HG02588 (cell line): Measurements from ENCODE around the gene STK40.
A peak's percentile ranks its signal among the peaks of the same experiment; 100 is the strongest.

Experiments
- ATAC-seq: cut with Tn5 transposase; IDR thresholded peaks from one replicate; pipeline ENCODE4 v1.9.1; 2021; ENCODE audit warnings: mild to moderate bottlenecking, moderate library complexity; ENCODE audit not compliant: unreplicated experiment

Gene STK40

GRCh38 chr1:36398370-36398977, 12.8 kb upstream of the STK40 start:
- no peak for ATAC-seq

- peak; percentile 71 for ATAC-seq
Observed at GRCh38 chr1:36397378-36398230, 11.9 kb upstream of the STK40 start, which contains the start of gene LSM10. Gene LSM10, minus strand, starts transcription at chr1:36397908. Its CDS starts 3,779 bp downstream, at chr1:36394129.

GRCh38 chr1:36397083-36397377, 11.3 kb upstream of the STK40 start:
- no peak for ATAC-seq

GRCh38 chr1:36396359-36396758, 10.6 kb upstream of the STK40 start:
- ATAC-seq = no peak

GRCh38 chr1:36393686-36394085, 8.0 kb upstream of the STK40 start:
- ATAC-seq = no peak

- no peak for ATAC-seq
Observed at GRCh38 chr1:36392836-36393235, 7.1 kb upstream of the STK40 start.

- no peak for ATAC-seq
Observed at GRCh38 chr1:36391271-36391670, 5.5 kb upstream of the STK40 start.

GRCh38 chr1:36390411-36390810, 4.7 kb upstream of the STK40 start:
- ATAC-seq = no peak

- ATAC-seq = no peak
Observed at GRCh38 chr1:36389999-36390398, 4.3 kb upstream of the STK40 start.

- ATAC-seq = no peak
Observed at GRCh38 chr1:36389261-36389660, 3.5 kb upstream of the STK40 start.

GRCh38 chr1:36387141-36387949, 1.6 kb upstream of the STK40 start:
- no peak for ATAC-seq

- ATAC-seq = peak; percentile 36
Observed at GRCh38 chr1:36386265-36387140, 779 bp upstream of the STK40 start.

GRCh38 chr1:36384542-36385409, 948 bp downstream of the STK40 start:
- no peak for ATAC-seq

- no peak for ATAC-seq
Observed at GRCh38 chr1:36383240-36383639, 2.5 kb downstream of the STK40 start.

- no peak for ATAC-seq
Observed at GRCh38 chr1:36382669-36383068, 3.1 kb downstream of the STK40 start.

GRCh38 chr1:36382231-36382630, 3.5 kb downstream of the STK40 start:
- ATAC-seq = no peak

GRCh38 chr1:36381405-36381804, 4.3 kb downstream of the STK40 start:
- no peak for ATAC-seq

GRCh38 chr1:36380782-36381181, 4.9 kb downstream of the STK40 start:
- no peak for ATAC-seq

GRCh38 chr1:36380143-36380619, 5.5 kb downstream of the STK40 start:
- ATAC-seq = no peak
